HepG2 (cell line): Measurements from ENCODE around the gene RMRP. TPM values are rescaled to one million over a fixed set of nuclear protein-coding genes. Genes with fewer than 3 reads are reported as not detected.

Experiments used
- ATAC-seq: fragments of 200-7000 bp; cut with Tn5 transposase; 3 replicates; pipeline ENCODE4 v1.9.1; 2020; ENCODE audit warnings: mild to moderate bottlenecking, moderate library complexity
- BruUV-seq: library from RNA; stranded (reverse); fragments of 400-500 nt; replicated peaks from 2 replicates; lab custom pipeline; 2021; lab: Mats Ljungman, UMichigan
- CTCF ChIA-PET: fragments of 300-600 bp; formaldehyde crosslinking; extraction: SDS; loops from one replicate; lab custom pipeline; 2021; ENCODE audit warnings: low total read pairs, inconsistent platforms, low intra/inter-chr PET ratio; lab: Yijun Ruan, JAX
- POLR2A ChIA-PET: fragments of 350-600 bp; sonication (Branson Sonifier 250); formaldehyde crosslinking; loops from one replicate; lab custom pipeline; 2020; ENCODE audit warnings: antibody characterized with exemption, inconsistent platforms; lab: Yijun Ruan, JAX
- DNase-seq: peaks from one replicate; pipeline ENCODE4 v3.0.0-alpha.2; 2015; ENCODE audit warnings: low spot score
- FAIRE-seq: peaks from 3 replicates; lab custom pipeline; 2011; peaks lifted over from hg19 to GRCh38; lab: Jason Lieb, UNC
- H2AFZ ChIP-seq: one replicate; pipeline ENCODE4 v1.6.1; 2011; ENCODE audit warnings: low read length, inconsistent platforms
- H3K27ac ChIP-seq: fragments of 300-600 bp; 3 replicates; pipeline ENCODE4 v1.8.0; 2011; ENCODE audit warnings: mixed run types, mild to moderate bottlenecking, mixed read lengths, low read length, inconsistent platforms; ENCODE audit not compliant: insufficient read depth; ENCODE audit errors: extremely low read length
- H3K27me3 ChIP-seq, 2 experiments: fragments of 200-600 bp in 1 of 2; 2 replicates in 1 of 2; 3 replicates in 1 of 2; pipeline versions ENCODE4 v1.6.0 to v1.8.0; 2011; ENCODE audit warnings: low read length in 2 of 2, mild to moderate bottlenecking in 2 of 2, moderate library complexity in 2 of 2, inconsistent platforms in 1 of 2; ENCODE audit not compliant: insufficient read depth in 2 of 2, control insufficient read depth in 1 of 2
- H3K36me3 ChIP-seq, 2 experiments: fragments of 200-600 bp in 1 of 2; replicated peaks in 1 of 2; 2 replicates in 1 of 2; 3 replicates in 1 of 2; pipeline versions ENCODE4 v1.5.1 to v1.8.0; 2011; ENCODE audit warnings: low read length in 2 of 2, inconsistent platforms in 1 of 2; ENCODE audit not compliant: insufficient read depth in 2 of 2, control insufficient read depth in 1 of 2
- H3K4me1 ChIP-seq: 2 replicates; pipeline ENCODE4 v1.5.1; 2012; ENCODE audit warnings: low read length, inconsistent platforms; ENCODE audit not compliant: insufficient read depth
- H3K4me2 ChIP-seq: 2 replicates; pipeline ENCODE4 v1.6.0; 2011; ENCODE audit warnings: low read depth, low read length, inconsistent platforms
- H3K4me3 ChIP-seq, 3 experiments: fragments of 200-600 bp in 1 of 3; sonication (generic), shearing (Covaris generic) in 1 of 3; replicated peaks in 1 of 3; 2 replicates each; pipeline ENCODE4 v1.5.1; 2011 to 2016; ENCODE audit warnings: low read length in 3 of 3, inconsistent platforms in 2 of 3, low read depth in 2 of 3, mild to moderate bottlenecking in 2 of 3, control low read depth in 1 of 3, mixed read lengths in 1 of 3; ENCODE audit not compliant: insufficient read depth in 1 of 3
- H3K79me2 ChIP-seq: one replicate; pipeline ENCODE4 v1.6.1; 2011; ENCODE audit warnings: low read length, inconsistent platforms; ENCODE audit not compliant: insufficient read depth
- H3K9ac ChIP-seq: 2 replicates; pipeline ENCODE4 v1.6.0; 2011; ENCODE audit warnings: mild to moderate bottlenecking, low read depth, low read length, inconsistent platforms; ENCODE audit not compliant: insufficient read depth
- H3K9me3 ChIP-seq: 2 replicates; pipeline ENCODE4 v1.5.1; 2012; ENCODE audit warnings: mild to moderate bottlenecking, low read length
- H4K20me1 ChIP-seq: 2 replicates; pipeline ENCODE4 v1.6.0; 2011; ENCODE audit warnings: inconsistent platforms, mild to moderate bottlenecking, low read length, moderate library complexity; ENCODE audit not compliant: insufficient read depth
- ELF4 ChIP-seq: sonication (generic); formaldehyde crosslinking; IDR thresholded peaks from 2 replicates; pipeline ENCODE4 v1.5.0; 2020; ENCODE audit warnings: missing genetic modification reagents, mild to moderate bottlenecking, moderate library complexity, borderline replicate concordance
- FOXO4 ChIP-seq: sonication (generic); formaldehyde crosslinking; conservative IDR thresholded peaks from 2 replicates; pipeline ENCODE4 v1.8.1; 2023; ENCODE audit warnings: missing genetic modification reagents
- GABPA ChIP-seq, 2 experiments: IDR thresholded peaks; 2 replicates each; pipeline ENCODE4 v1.6.1; 2011 to 2016; ENCODE audit warnings: low read depth in 2 of 2, low read length in 1 of 2, missing biosample characterization in 1 of 2, missing genetic modification characterization in 1 of 2
- NFATC3 ChIP-seq: sonication (generic); formaldehyde crosslinking; IDR thresholded peaks from 2 replicates; pipeline ENCODE4 v1.5.1; 2020; ENCODE audit warnings: mild to moderate bottlenecking, missing genetic modification reagents
- NFE2 ChIP-seq: sonication (generic); formaldehyde crosslinking; IDR thresholded peaks from 2 replicates; pipeline ENCODE4 v1.4.0; 2020; ENCODE audit warnings: missing genetic modification reagents
- PHF21A ChIP-seq: sonication (generic); formaldehyde crosslinking; IDR thresholded peaks from 2 replicates; pipeline ENCODE4 v1.5.0; 2020; ENCODE audit warnings: mild to moderate bottlenecking, missing genetic modification reagents
- PLSCR1 ChIP-seq: sonication (generic); formaldehyde crosslinking; IDR thresholded peaks from 2 replicates; pipeline ENCODE4 v1.5.0; 2020; ENCODE audit warnings: missing genetic modification reagents, mild to moderate bottlenecking, borderline replicate concordance
- PPARG ChIP-seq: conservative IDR thresholded peaks from 2 replicates; pipeline ENCODE4 v1.6.1; 2016; ENCODE audit warnings: missing biosample characterization, missing genetic modification reagents
- RXRB ChIP-seq: IDR thresholded peaks from 2 replicates; pipeline ENCODE4 v1.6.1; 2016; ENCODE audit warnings: borderline replicate concordance, missing genetic modification reagents, missing compliant biosample characterization
- SMAD3 ChIP-seq: sonication (generic); formaldehyde crosslinking; IDR thresholded peaks from 2 replicates; pipeline ENCODE4 v1.4.0; 2020; ENCODE audit warnings: missing genetic modification reagents
- TEF ChIP-seq: sonication (generic); formaldehyde crosslinking; IDR thresholded peaks from 2 replicates; pipeline ENCODE4 v1.5.0; 2020; ENCODE audit warnings: missing genetic modification reagents
- ZEB1 ChIP-seq: IDR thresholded peaks from 2 replicates; pipeline ENCODE4 v1.6.1; 2012; ENCODE audit warnings: mild to moderate bottlenecking, low read depth, inconsistent platforms; ENCODE audit not compliant: insufficient replicate concordance
- ZNF180 ChIP-seq: sonication (generic); formaldehyde crosslinking; IDR thresholded peaks from 2 replicates; pipeline ENCODE4 v1.4.0; 2020; ENCODE audit warnings: low read depth, missing genetic modification reagents, borderline replicate concordance
- ZNF354B ChIP-seq: sonication (generic); formaldehyde crosslinking; IDR thresholded peaks from 2 replicates; pipeline ENCODE4 v1.8.0; 2022; ENCODE audit warnings: mild to moderate bottlenecking, missing genetic modification reagents
- ZNF598 ChIP-seq: sonication (generic); formaldehyde crosslinking; IDR thresholded peaks from 2 replicates; pipeline ENCODE4 v1.5.1; 2020; ENCODE audit warnings: mild to moderate bottlenecking, missing genetic modification reagents, borderline replicate concordance
- ZNF770 ChIP-seq: sonication (generic); formaldehyde crosslinking; IDR thresholded peaks from 2 replicates; pipeline ENCODE4 v1.5.0; 2020; ENCODE audit warnings: mild to moderate bottlenecking, missing genetic modification reagents
- ZNF816 ChIP-seq: sonication (generic); formaldehyde crosslinking; IDR thresholded peaks from 2 replicates; pipeline ENCODE4 v1.8.0; 2022; ENCODE audit warnings: missing genetic modification reagents, mild to moderate bottlenecking, borderline replicate concordance
- WGBS: methylation state at CpG from one replicate; pipeline ENCODE4 v1.1.6; 2017; ENCODE audit warnings: low lambda C conversion rate; 5-methylcytosine and 5-hydroxymethylcytosine counted together
- in situ Hi-C: cut with HindIII; loops from 2 replicates; pipeline ENCODE4 v1.10.0; 2017; ENCODE audit warnings: low pct_unique_long_range_greater_than_20kb; ENCODE audit not compliant: extremely low pct_ligation_motif_present
- intact Hi-C: fragments of 100-400 bp; cut with micrococcal nuclease; formaldehyde crosslinking; loops from one replicate; pipeline ENCODE4 v1.10.0; 2022; ENCODE audit not compliant: unreplicated experiment
- polyA plus RNA-seq, 8 experiments: library from polyadenylated mRNA; depleted of rRNA in 3 of 8; stranded (reverse) in 7 of 8; unstranded in 1 of 8; fragments of >200 nt; fragmentation: Illumina TruSeq in 4 of 8; extraction: Trizol in 4 of 8; gene quantifications; 2 replicates each; pipeline versions ENCODE4 v1.2.1 to v1.2.3, GENCODE V29; 2011 to 2016; ENCODE audit warnings: low read depth in 4 of 8, missing spikeins in 1 of 8, mixed read lengths in 1 of 8; ENCODE audit not compliant: insufficient read depth in 1 of 8
- total RNA-seq, 5 experiments: library from RNA; depleted of rRNA; stranded (reverse); fragments of >200 nt; fragmentation: Illumina TruSeq; extraction: Trizol; gene quantifications; 2 replicates each; pipeline ENCODE4 v1.2.3, GENCODE V29; 2016; ENCODE audit warnings: low read depth in 1 of 5

The RMRP gene
- total and polyA plus RNA-seq, 2 of the 13 experiments (the other 11 are each of a cell fraction or from before 2014, with no cell fraction given) = 51.4 to 4,025 TPM

GRCh38 chr9:35646533-35647265 lies 11.1 kb downstream of the RMRP start (continued):
- TF ChIP-seq SMAD3 (CRISPR knock-in tag) (peak; percentile 43; the same call in 1 of the 2 replicates), RXRB (CRISPR knock-in tag) (no peak), ZNF354B (CRISPR knock-in tag) (no peak), NFE2 (CRISPR knock-in tag) (no peak), PPARG (CRISPR knock-in tag) (peak; percentile 40; the same call in 1 of the 2 replicates), ZNF180 (CRISPR knock-in tag) (no peak), NFATC3 (peak; percentile 63), ZNF598 (CRISPR knock-in tag) (no peak), TEF (CRISPR knock-in tag) (no peak), PLSCR1 (CRISPR knock-in tag) (no peak)

GRCh38 chr9:35646153-35646532 lies 11.7 kb downstream of the RMRP start:
- H3K79me2 ChIP-seq = no peaks in the 10 kb centered on the region
- H3K4me3 ChIP-seq = peak overlapping the region; percentile 70 to 83 (median 72)
- intact Hi-C loops = loop anchor here (1.0 to 10.0 kb wide), 4 partner anchors 11 to 239 kb away; no protein-coding TSS in a partner anchor
- in situ Hi-C loops = no loop called here
- TSS peak; percentile 66 for BruUV-seq
- H3K9me3 ChIP-seq = no peaks in the 10 kb centered on the region
- ChIA-PET CTCF (interaction anchor here (1.4 to 1.9 kb wide), 2 partner anchors 11 to 43 kb away, joined by 4 to 8 read pairs; partner anchors contain the start of genes CCDC107 and RMRP), POLR2A (interaction anchor here (0.7 to 5.4 kb wide), 13 partner anchors 10 to 157 kb away, joined by 3 to 41 read pairs (median 4); partner anchors contain the start of genes ARHGEF39, CCDC107, GBA2 and RGP1)
- peaks cover 2 to 22% of the 10 kb centered on the region in 2 experiments; a peak in 3 of 5 replicates for H3K27me3 ChIP-seq
- peaks cover 49% of the 10 kb centered on the region for H3K4me1 ChIP-seq
- peak overlapping the region; percentile 48 for H2AFZ ChIP-seq
- 0% methylated on average over 11 of the region's 11 CpGs for WGBS
- peak overlapping the region; percentile 67 for H3K27ac ChIP-seq
- no peaks in the 10 kb centered on the region for H3K36me3 ChIP-seq
- peak overlapping the region; percentile 60 for H3K9ac ChIP-seq
- ATAC-seq (peak; percentile 78), FAIRE-seq (no peak), DNase-seq (peak; percentile 32)
- H3K4me2 ChIP-seq = peak overlapping the region; percentile 79
- no peaks in the 10 kb centered on the region for H4K20me1 ChIP-seq
- peak; percentile 75; the same call in 1 of the 2 replicates for TF ChIP-seq ELF4
- 0 out of 2 replicates have a peak, but pooled peaks have one; percentile 41 for TF ChIP-seq FOXO4 (CRISPR knock-in tag)
- TF ChIP-seq ZNF816 = peak; percentile 65; the same call in 1 of the 2 replicates
- TF ChIP-seq ZNF770 (CRISPR knock-in tag) = peak; percentile 24; the same call in 1 of the 2 replicates
- TF ChIP-seq PHF21A (CRISPR knock-in tag) = 0 out of 2 replicates have a peak, but pooled peaks have one; percentile 28
- no peak for TF ChIP-seq GABPA (IDR thresholded peaks at IDR 0.05; ENCODE audit: low read depth, low read length)
- peak; percentile 68 for TF ChIP-seq GABPA (CRISPR knock-in tag; IDR thresholded peaks at IDR 0.05; ENCODE audit: low read depth)
- TF ChIP-seq ZEB1 = peak; percentile 85
